ENCODE measurements around the gene PTGDS.

- TF ChIP-seq CTCF (IDR thresholded peaks at IDR 0.05) = no peak
- TF ChIP-seq ZFX (IDR thresholded peaks at IDR 0.05; ENCODE audit: borderline replicate concordance) = no peak
These were observed 29.1 kb downstream of the PTGDS start for GRCh38 chr9:137006116-137007003.
